SK-N-DZ (cell line): Measurements from ENCODE around the gene IL1RAPL1.

ENCODE experiments used
- DNase-seq: peaks from one replicate; pipeline ENCODE4 v3.0.0-alpha.2; 2015; ENCODE audit warnings: low spot score

IL1RAPL1 gene

GRCh38 chrX:29636331-29636730, 1049.1 kb downstream of the IL1RAPL1 start:
- DNase-seq, result no peak

GRCh38 chrX:29640106-29640505, 1052.9 kb downstream of the IL1RAPL1 start:
- DNase-seq, result no peak

- no peak for DNase-seq
Observed at GRCh38 chrX:29641461-29641860, 1054.2 kb downstream of the IL1RAPL1 start.

- no peak for DNase-seq
Observed at GRCh38 chrX:29643181-29643580, 1055.9 kb downstream of the IL1RAPL1 start.

DNA sequence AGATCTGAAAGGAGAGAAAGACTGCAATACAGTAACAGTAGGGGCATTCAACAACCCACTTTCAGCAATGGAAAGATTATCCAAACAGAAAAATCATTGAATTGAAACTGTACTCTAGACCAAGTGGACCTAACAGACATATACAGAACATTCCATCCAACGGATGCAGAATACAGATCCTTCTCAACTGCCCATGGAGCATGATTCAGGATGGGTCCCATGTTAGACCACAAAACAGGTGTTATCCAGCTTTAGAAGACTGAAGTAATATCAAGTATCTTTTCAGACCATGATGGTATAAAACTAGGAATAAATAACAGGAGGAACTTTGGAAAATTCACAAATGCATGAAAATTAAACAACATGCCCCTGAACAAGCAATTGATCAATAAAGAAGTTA, 1060.9 kb downstream of the IL1RAPL1 start:
- DNase-seq, result no peak

DNA sequence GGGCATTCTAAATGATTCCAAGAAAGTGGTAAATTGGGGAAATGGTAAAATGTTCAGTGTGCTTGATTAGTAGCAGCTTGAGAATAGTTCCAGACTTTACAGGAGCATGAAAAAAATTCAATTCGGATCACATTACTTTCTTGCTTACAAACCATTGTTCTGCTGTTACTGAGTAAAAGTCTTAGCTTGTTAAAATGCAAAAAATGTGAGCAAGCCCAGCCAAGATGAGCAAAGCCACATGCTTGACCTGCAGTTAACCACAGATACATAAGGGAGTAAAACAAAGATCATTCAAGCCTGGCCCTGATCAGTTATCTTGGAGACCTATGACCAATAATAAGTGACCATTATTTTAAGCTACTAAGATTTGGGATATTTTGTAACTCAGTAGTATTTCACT, 1065.2 kb downstream of the IL1RAPL1 start:
- DNase-seq, result no peak

GRCh38 chrX:29653721-29654120, 1066.5 kb downstream of the IL1RAPL1 start:
- no peak for DNase-seq

GRCh38 chrX:29659911-29660310, 1072.7 kb downstream of the IL1RAPL1 start:
- no peak for DNase-seq

GRCh38 chrX:29661290-29661689, 1074.0 kb downstream of the IL1RAPL1 start:
- no peak for DNase-seq

GRCh38 chrX:29662101-29662500, 1074.9 kb downstream of the IL1RAPL1 start:
- no peak for DNase-seq

DNA sequence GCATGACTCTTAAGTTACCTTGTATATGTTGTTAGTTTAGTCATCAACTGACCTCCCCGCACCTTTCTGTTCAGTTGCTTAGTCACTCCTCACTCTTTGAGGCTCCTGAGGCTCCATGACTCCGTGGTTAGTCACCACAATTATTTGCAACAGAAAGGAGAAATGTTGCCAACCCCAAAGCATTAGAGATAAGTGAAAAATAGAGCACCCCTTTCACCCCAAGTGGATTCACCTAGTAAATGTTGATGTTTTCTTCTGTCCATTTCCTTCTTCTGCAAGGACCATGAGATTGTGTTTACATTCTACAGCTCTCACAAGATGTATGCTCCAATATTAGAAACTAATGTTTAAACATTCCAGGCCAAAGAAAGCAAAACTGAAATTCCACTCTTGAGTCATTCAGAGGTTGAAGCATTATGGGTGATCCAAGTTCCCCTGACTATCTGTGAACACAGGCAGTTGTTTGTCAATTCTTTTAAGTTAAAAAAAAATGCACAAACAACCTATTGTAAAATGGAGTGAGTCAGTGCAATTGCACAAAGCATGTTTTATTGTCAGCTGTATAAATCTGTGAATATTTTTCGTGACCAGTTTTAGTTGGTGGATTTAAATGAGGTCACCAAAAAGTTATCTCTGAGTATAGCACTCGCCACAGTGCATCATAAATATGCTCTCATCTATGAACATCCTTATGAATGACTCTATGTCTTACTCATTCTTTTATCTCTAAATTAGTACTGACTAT, 1075.7 kb downstream of the IL1RAPL1 start:
- no peak for DNase-seq

GRCh38 chrX:29665532-29665931, 1078.3 kb downstream of the IL1RAPL1 start:
- DNase-seq, result no peak

GRCh38 chrX:29666366-29666765, 1079.1 kb downstream of the IL1RAPL1 start:
- no peak for DNase-seq

DNA sequence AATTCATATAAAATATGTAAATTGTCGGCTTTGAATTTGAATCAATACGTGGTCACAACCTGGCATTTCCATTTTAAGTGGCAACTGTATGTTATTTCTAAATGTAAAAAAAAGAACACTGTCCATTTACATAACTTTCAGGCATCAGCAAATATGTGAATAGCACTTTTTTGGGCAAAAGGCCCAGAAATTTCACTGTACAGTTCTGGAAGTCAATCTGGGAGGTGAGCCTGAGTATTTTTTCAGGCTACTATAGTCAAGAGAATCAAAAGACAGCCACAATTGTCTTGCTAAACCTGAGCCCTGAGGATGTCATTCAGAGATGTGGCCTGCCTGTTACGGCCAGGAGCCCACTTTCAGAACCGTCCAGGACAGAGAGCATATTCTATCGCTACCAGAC, 1084.2 kb downstream of the IL1RAPL1 start:
- no peak for DNase-seq

DNA sequence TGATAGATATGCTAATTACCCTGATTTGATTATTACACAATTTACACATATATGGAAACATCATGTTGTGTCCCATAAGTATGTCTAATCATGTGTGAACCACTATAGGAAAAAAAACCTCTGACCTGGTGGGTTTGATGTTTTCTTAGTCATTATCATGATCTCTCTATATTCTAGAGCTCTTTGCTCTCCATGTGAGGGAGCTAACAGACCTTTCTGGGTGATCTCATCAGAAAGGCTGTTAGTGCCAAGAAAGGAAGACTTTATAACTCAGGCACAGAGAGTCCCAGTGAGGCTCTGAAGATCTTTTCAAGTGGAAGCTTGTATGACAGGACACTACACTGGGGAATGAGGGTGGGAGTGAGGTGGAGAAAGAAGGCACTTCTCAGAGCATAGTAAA, 1100.4 kb downstream of the IL1RAPL1 start:
- DNase-seq, result no peak

DNA sequence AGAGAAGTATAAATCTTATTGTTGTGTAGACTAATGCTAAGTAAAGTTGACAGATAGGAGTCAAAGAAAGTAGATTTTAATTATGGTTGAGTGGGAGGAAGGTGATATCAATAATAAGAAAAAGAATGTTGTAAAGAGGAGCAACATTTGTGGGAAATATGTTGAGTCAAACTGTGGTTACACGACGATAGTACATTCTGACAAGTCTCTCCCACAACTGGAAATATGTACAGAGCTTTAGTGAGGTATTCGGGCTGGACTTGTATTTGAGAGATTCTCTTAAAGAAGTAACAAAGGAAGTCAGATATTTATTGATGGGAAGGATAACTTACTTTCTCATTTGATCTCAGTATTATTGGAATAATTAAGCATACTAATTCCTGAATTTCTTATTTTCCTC, 1102.8 kb downstream of the IL1RAPL1 start:
- DNase-seq, result no peak

DNA sequence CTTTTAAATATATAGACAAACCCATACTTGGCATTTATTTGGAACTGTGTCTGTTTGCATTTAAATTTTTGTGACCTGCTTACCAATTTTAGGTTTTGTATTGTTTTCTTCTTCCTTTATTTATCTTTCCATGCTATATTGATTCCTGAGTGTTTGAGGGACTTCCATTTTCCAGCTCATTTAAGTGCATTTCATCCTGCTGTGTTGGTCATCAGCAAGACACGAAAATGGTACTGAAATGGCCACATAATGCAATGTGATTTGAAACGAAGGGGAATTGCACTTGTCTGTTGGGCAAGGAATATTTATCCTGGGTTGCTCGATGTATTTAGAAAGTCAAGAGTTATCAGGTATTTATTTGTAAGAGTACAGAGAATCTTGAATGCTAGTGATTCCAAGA, 1103.8 kb downstream of the IL1RAPL1 start:
- DNase-seq, result no peak

DNA sequence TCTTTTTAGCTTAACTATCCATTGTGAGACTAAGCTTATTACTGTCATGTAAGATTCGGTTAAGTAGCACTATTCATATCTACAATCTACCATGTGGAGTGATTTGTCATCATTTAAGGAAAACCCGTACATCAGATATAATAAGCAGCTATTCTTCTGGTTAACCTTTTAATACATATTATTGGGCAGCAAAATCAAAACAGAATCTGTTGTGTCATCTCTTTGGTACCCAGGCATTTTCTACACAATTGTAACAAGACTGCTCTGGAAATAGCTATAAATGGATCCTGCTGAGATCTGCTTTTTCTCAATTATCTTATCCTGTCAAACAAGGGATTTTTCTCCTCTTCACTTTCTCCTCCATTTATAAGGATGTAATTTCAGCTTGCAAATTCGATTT, 1106.7 kb downstream of the IL1RAPL1 start:
- peak; percentile 84 for DNase-seq

- DNase-seq, result no peak
Observed at GRCh38 chrX:29699239-29699638, 1112.0 kb downstream of the IL1RAPL1 start.

- no peak for DNase-seq
Observed at GRCh38 chrX:29707088-29707487, 1119.8 kb downstream of the IL1RAPL1 start.

- no peak for DNase-seq
Observed at GRCh38 chrX:29721152-29721551, 1133.9 kb downstream of the IL1RAPL1 start.

DNA sequence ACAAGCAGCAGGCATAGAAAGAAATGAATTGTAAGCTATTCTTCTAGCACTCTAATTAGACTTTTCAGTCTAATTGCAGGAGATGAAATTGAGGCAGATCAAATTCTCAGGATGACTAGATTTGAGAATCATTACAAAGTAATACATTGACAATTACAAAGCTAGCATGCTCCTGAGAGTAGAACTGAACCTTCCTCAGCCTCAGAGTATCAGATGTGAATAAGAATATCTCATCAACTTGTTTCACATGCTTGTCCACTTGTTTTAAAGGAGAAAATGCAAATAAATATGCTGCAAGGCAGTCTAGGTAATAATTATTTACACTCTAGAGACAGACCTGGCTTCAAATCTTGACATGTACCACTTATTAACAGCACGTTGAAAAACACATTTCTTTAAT, 1137.1 kb downstream of the IL1RAPL1 start:
- no peak for DNase-seq

DNA sequence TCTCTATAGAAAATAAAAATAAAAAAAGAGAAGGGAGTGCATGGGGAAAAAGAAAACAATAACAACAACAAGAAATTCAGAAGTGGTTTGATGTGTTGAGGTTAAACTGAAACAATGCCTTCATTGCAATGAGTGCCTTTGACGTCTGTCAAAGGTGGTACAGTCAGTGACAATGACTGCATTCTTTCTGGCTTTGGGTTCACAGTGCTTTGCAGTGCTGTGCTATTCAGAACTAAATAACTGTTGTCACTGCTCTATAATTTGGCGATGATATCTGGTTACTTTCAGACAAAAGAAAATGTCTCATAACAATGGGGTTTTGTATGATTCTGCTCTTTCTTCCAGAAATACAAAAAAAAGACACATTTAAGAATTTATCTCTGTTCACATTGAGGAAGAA, 1139.6 kb downstream of the IL1RAPL1 start:
- no peak for DNase-seq

- no peak for DNase-seq
Observed at GRCh38 chrX:29728639-29729038, 1141.4 kb downstream of the IL1RAPL1 start.
